Left cardiac atrium (tissue), 4 donors: ENCODE results near the gene MYO5B. TPM values are rescaled to one million over a fixed set of nuclear protein-coding genes. Genes with fewer than 3 reads are reported as not detected.
"Not testable (repeated sequence)": the region's sequence is repeated elsewhere in the genome, so short reads cannot be mapped to it uniquely, and the experiment has no call there.

Source experiments
- ATAC-seq, 2 donors: fragments of 200-7000 bp; cut with Tn5 transposase; one replicate each; pipeline ENCODE4 v1.9.1; 2020; ENCODE audit warnings: mild to moderate bottlenecking in 2 of 2, moderate library complexity in 2 of 2
- DNase-seq: peaks from one replicate; pipeline ENCODE4 v3.0.0-alpha.2; 2020
- intact Hi-C, 2 donors: fragments of 100-400 bp; cut with DNase I; formaldehyde crosslinking; loops; one replicate each; pipeline versions ENCODE4 v1.14.1 to v1.15.1; 2022 to 2023
- total RNA-seq, 2 donors: library from RNA; stranded (reverse); fragmentation: NEBNext Ultra II Directional; extraction: Animal tissue kit (Norgen Biotek cat#: 25700); gene quantifications; one replicate each; pipeline ENCODE4 v1.2.1, GENCODE V29; 2021
- donor health status: DM: no; HTN: yes; CAD: no.
- donor health status: DM: no; HTN: yes; CAD: no; lungs with severe emphysema.
- donor health status: DM: yes; HTN: yes; CAD: no.
- donor health status: Dilated cardiomyopathy.

Gene MYO5B
- total RNA-seq, 2 donors from 2014 or later, result 4.6 to 7.2 TPM

GRCh38 chr18:49846718-49847470 lies 348.1 kb downstream of the MYO5B start:
- DNase-seq (no peak), ATAC-seq (no peak)
- intact Hi-C loops, result no loop called here

GRCh38 chr18:49846361-49846662 lies 348.6 kb downstream of the MYO5B start:
- DNase-seq (no peak), ATAC-seq (peak; percentile 32 to 38)
- intact Hi-C loops, result no loop called here

GRCh38 chr18:49845629-49846360 lies 349.2 kb downstream of the MYO5B start:
- intact Hi-C loops, result no loop called here
- ATAC-seq (no peak), DNase-seq (no peak)

GRCh38 chr18:49844903-49845302 lies 350.0 kb downstream of the MYO5B start:
- intact Hi-C loops, result no loop called here
- no peak for DNase-seq
- no peak for ATAC-seq

- intact Hi-C loops, result no loop called here
- DNase-seq, result no peak
- ATAC-seq, result no peak
Measured at GRCh38 chr18:49843778-49844625, 350.9 kb downstream of the MYO5B start.

GRCh38 chr18:49843131-49843530 lies 351.8 kb downstream of the MYO5B start:
- DNase-seq, result no peak
- ATAC-seq, result no peak
- intact Hi-C loops, result no loop called here

GRCh38 chr18:49842656-49843055 lies 352.3 kb downstream of the MYO5B start:
- no peak for DNase-seq
- intact Hi-C loops, result no loop called here
- no peak for ATAC-seq

- DNase-seq (no peak), ATAC-seq (no peak)
- intact Hi-C loops, result no loop called here
Measured at GRCh38 chr18:49841236-49842217, 353.4 kb downstream of the MYO5B start.

GRCh38 chr18:49839012-49839411 lies 355.9 kb downstream of the MYO5B start:
- ATAC-seq (peak; percentile 39 to 91), DNase-seq (no peak)
- intact Hi-C loops, result no loop called here

GRCh38 chr18:49838381-49838780 lies 356.6 kb downstream of the MYO5B start:
- DNase-seq (no peak), ATAC-seq (no peak)
- intact Hi-C loops, result no loop called here

- ATAC-seq, result no peak
- no peak for DNase-seq
- intact Hi-C loops, result no loop called here
Measured at GRCh38 chr18:49837889-49838288, 357.1 kb downstream of the MYO5B start.

- DNase-seq, ATAC-seq, intact Hi-C loops: not testable (repeated sequence)
Measured at GRCh38 chr18:49837316-49837835, 357.6 kb downstream of the MYO5B start.

- ATAC-seq, result no peak
- intact Hi-C loops, result no loop called here
- DNase-seq, result no peak
Measured at GRCh38 chr18:49835405-49835804, 359.5 kb downstream of the MYO5B start.

- no peak for ATAC-seq
Measured at GRCh38 chr18:49834258-49834657, 360.7 kb downstream of the MYO5B start.

GRCh38 chr18:49833814-49834213 lies 361.1 kb downstream of the MYO5B start:
- DNase-seq (no peak), ATAC-seq (peak in 1 of 2 donors; percentile 73)
- intact Hi-C loops, result no loop called here

More at GRCh38 chr18:49834258-49834657, 360.7 kb downstream of the MYO5B start:
- intact Hi-C loops, result no loop called here
- no peak for DNase-seq

GRCh38 chr18:49832221-49832647 lies 362.7 kb downstream of the MYO5B start:
- DNase-seq, result no peak
- intact Hi-C loops, result no loop called here
- no peak for ATAC-seq

GRCh38 chr18:49827996-49828395 lies 367.0 kb downstream of the MYO5B start:
- intact Hi-C loops, result no loop called here
- ATAC-seq (no peak), DNase-seq (no peak)

GRCh38 chr18:49819823-49820671 lies 374.9 kb downstream of the MYO5B start:
- ATAC-seq (peak in 1 of 2 donors; percentile 57), DNase-seq (no peak)
- intact Hi-C loops, result no loop called here
